HS-5 (cell line): ENCODE results near the gene CNTN6.
"Not testable (repeated sequence)": the region's sequence is repeated elsewhere in the genome, so short reads cannot be mapped to it uniquely, and the experiment has no call there.

Experiments used
- DNase-seq: peaks from one replicate; pipeline ENCODE4 v3.0.0-alpha.2; 2012; ENCODE audit warnings: low read depth

CNTN6 gene

DNA sequence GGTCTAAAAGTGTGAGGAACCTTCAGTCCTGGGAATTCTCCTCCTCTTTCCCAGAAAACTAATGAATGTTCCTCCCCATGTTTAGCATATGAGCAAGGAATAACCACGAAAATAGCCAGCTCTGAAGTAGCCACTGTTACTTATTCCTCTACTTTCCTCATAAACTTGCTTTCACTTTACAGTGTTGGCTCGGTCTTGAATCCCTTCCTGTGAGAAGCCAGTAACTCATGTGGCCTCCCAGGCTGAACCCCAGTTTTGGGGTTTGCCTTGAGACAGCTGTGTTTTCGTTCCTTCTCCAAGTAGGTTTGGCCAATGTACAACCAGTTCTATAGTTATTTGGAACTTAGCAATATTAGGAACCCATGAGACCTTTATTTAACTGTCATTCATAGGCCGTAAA is 195.0 kb downstream of the CNTN6 start:
- DNase-seq, result no peak

DNA sequence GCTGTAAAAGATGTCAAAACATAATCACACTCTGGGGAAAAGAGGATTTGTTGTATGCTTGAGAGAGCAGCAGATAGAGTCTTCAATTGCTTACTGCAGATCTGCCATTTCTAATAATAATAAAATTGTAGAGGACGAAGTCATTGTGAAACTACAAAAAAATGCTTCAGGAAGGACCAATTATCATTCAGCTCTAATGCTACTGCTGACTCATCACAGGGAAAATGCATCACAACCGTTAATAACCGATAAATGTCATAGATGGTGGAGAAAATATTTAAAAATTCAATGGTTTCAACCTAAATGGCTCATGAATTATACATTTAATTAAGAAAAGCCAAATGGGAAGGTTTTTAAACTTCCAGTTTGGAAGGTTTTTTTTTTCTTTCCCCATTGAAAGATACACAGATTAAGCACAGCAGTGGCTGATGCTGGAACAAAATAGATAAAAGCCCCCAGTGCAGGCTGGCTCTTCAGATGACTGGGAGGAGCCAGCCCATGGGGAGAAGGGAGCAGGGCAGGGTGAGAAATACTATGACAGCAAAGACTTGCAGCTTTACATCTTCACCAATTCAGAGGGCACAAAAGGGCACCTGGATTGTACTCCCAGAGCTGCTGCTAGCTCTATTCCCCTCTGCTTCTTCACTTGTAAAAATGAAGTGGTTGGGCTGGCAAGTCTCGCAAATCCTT is 196.1 kb downstream of the CNTN6 start:
- no peak for DNase-seq

DNA sequence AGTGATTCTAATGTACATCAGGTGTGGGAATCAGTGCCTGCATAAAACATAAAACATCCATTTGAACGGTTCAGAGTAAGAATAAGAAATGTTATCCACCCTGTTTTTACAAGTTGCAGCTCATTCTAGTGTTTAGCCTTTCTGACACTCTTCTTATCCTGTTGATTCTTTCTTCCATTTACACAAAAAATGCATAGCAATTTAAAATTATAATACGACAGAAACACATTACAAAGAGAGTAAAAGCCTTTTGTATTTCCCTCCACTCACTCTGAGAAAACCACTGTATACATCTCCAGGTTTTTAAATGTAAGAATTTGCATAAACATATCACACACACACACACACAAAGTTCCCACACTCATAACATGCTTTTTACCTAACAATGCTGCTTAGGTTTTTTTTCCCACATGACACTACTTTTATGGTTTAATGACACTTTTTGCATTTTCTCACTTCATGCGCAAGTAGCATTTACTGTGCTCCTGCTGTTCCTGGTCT is 199.8 kb downstream of the CNTN6 start:
- no peak for DNase-seq

DNA sequence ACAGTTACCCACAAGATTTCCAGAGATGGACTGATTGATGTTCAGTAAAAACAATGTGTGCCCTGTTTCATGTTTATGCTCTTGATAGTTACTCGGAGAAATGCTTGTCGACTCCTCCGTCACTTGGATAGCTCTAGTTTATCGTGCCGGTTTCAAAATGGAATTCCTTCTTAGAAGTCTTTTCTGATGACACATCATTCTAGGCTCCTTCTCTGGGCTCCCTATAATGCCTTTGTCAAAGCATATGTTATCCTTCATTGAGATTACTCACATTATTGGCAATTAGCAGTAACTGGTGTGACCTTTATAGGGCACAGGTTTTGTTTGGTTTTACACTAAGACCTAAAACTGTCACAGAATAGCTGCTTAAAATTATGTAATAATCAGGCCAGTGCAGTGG is 201.8 kb downstream of the CNTN6 start:
- no peak for DNase-seq

DNA sequence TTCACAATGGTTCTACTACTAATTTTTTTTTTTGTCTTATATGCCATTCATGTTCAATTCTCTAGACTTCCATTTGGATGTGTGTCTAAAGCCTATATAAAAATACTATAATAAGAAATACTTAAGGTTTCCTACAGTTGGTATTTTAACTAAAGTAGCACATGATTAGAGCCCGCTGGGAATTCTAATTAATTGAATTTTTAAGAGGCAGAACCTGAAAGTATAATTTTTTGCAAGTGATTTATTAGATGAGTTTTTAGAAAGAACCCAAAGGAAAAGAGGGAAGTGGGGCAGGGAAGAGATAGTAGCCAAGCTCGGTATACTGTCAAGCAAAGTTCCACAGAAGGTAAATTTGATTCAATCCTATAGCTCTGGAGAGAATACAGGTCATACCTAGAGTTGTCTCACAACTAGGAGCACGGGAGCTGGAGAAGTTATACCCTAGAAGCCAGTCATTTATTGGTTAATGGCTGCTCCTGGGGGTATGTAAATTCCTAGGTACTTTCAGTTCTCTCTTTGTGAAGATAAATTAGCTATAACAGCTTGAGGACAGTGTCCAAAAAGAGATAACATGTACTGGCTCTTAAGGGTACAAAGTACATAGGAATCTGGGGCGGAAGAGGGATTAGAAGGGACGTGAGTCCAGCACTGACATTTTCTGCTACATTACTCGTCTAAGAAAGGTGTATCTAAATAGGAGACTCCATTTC is 225.6 kb downstream of the CNTN6 start:
- no peak for DNase-seq

DNA sequence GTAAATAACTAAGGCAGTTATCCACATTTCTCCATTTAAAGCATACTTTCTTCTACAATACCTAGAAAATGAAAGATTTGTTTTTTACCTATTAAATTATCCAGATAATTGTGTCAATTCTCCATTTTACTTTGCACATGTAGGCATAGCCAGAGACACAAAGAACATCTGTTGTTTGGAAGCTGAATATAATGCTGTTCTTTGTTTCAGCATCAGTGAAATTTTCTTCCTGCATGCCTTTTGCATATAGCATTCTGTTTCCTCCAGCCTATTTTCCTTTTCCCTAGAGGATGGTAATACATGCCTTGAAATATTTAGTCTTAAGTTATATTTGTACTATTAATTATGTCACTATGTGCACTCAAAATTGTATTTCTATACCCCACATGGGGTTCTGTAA is 233.7 kb downstream of the CNTN6 start:
- DNase-seq, result no peak

DNA sequence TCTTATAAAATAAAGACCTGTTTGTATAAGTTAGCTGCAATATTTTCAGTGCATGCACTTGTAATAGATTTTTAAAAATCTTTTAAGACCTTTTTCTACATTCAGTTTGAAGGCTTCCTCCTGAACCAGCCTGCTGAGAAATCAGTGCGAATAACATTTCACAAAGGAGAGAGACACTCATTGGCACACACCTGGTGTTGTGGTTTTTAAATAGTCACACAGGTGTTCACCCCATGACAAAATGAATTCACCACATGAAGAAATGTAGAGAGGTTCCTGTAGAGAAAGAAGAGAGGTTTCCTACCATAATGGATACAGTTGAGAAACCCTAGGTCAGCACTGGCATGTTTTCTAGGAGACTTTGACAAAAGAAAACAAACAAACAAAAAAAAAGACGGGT is 237.3 kb downstream of the CNTN6 start:
- DNase-seq, result no peak

DNA sequence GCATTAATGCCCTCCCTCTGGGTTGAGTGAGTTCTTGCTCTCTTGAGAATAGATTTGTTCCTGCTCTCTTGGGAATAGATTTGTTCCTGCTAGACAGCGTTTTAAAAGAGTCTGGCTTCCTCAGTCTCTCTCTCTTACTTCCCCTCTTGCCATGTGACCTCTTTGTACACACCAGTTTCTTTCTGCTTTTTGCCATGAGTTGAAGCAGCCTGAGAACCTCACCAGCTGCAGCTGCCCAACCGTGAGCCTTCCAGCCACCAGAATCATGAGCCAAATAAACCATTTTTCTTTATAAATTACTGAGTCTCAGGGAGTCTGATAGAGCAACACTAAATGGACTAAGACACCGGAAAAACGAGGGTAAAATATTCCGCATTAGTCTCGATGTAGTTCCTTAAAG is 253.6 kb downstream of the CNTN6 start:
- no peak for DNase-seq

DNA sequence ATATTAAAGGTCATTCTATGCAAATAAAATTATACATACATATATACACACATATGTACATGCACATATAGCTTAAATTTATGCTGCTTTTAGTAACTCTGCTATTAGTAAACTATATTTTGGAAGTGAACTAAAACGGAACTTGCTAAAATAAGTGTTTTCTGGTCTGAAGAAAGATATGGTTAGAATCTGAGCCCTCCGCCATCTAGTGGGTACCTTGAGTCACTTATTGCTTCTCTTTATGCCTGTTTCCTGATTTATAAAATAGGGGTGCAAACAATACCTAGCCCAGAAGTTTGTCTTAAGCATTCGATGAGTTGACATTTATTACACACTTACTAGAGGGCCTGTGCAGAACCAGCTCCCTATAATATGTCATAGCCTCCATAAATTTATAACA is 255.7 kb downstream of the CNTN6 start:
- DNase-seq, result no peak

DNA sequence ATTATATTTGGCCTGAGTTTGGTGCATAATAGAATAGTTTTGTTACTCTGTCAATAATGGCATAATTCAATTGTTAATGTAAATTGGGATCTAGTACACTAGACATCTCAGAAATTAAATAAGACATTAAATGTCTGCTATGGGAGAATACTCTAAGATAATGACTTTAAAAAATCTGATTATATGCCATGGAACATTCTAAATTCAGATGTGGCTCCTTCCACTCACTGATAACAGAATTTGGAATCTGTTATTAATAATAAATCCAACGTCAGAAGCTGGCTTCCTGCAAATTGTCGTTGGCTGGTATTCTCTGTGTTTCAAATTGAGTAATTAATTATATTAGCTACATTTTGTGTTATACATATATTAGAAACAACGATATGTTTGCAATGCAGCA is 258.1 kb downstream of the CNTN6 start:
- no peak for DNase-seq

DNA sequence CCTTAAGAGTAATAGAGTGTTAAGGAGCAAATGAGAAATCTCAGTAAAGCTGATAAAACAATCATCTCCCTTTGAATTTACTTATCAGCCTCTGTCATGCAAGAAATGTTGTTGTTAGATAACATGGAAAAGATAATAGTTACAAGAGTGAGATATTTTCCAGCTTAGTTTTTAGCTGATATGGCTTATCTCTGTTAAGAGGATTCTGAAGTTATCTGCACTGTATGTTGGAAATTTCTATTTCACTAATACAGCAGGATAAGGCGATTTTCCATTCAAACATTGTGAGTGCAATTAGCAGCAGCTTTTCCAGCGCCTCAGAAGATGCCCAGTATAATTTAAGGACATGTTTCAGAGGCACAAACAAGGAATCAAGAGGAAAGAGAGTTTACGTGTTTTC is 262.9 kb downstream of the CNTN6 start:
- DNase-seq, result no peak

DNA sequence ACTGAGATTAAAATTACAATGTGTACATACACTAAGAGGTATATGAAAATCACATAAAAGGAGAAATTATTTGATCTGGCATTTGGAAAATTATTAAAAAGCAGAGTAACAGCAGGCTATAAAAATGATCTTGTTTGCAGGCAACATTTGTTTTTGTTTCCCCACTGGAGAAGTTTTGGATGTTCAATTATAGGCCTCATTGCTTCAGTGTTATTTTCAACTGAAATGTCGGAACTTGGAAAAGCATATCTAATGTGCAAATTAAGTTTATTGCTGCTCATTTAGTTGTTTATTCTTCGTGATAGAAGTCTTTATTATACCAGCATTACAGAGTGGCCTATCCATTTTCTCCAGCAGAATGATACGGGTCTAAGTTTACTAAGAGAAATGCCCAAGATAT is 263.3 kb downstream of the CNTN6 start:
- DNase-seq, result no peak

DNA sequence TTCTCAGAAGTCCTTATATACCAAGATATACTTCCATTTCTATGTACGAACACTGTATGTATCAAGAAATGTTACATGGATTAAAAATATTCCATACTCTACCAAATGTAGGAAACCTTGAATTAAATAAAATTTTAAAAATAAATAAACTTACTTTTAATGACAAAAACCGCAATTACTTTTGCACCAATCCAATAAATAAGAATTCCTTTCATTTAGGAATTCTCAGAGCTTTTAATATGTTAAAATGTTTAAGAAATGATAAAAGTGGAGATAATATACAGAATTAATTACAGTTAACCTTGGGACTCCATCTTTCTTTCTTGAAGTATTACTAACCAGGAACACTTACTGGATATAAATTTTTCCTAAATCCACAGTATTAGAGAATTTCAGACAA is 272.7 kb downstream of the CNTN6 start:
- no peak for DNase-seq

DNA sequence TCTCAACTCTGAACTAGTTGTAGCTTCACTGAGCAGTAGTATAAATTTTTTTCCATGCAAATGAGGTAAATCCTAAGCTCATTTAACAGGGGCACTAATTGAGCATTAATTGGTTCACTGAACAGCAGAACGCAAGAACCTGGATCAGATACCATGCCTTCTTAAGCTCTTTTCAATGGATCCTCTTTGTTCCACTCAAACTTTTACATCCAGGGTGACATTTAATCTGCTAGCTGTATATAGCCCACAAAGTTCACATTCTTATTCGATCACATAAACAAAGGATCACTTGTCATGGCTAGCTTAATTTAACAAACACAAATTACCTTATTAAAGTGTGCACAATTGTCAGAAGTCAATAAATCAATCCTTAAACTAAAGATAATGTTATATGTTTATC is 281.6 kb downstream of the CNTN6 start:
- DNase-seq, result no peak

DNA sequence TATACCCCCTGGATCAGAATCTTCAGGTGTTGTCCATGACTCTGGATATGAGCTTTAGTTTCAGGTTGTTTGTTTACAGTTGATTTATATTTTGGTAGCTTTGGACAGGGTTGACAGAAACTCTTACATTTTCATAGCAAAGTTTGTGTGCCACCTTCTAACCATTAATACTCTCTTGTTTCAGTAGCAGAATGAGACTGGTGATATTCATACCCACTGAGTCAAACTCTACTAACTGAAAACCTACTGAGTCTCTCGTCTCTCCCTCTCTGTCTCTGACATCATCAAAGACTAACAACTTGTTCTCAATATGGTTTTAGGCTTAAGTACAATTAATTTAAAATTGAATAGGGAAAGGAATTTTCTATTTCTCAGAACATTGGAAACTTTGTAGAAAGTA is 282.3 kb downstream of the CNTN6 start:
- DNase-seq, result no peak

DNA sequence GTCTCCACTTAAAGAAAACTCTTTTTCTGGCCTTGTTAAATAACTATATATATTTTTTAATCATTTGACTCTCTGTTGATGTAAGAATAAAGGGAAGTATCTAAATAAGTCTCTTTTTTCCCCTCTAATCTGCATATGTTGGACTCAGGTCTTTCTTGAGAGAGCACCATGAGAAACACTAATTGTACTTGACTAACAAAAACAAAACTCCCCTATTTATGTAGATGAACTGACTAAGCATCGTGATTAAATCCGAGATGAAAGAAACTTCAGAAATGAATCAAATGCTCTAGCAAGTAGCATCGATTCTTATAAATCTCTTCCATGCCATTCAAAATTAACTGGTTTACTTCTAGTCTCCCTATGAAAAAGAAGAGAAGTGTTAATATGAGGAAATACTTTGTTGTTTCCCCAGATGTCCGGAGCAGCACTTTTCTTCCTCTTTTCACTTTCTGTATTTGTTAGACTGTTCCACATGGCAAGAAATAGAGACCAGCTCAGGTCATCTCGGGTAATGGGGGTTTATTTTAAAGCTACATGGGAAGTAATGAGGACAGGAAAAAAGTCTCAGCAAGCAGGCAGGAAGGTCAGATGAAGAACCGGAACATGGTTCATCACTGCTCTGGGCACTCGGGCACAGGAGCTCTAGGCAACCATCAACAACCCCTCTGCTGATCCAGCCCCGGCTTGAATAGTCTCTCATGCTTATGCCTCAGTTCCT is 288.3 kb downstream of the CNTN6 start:
- DNase-seq, result no peak

DNA sequence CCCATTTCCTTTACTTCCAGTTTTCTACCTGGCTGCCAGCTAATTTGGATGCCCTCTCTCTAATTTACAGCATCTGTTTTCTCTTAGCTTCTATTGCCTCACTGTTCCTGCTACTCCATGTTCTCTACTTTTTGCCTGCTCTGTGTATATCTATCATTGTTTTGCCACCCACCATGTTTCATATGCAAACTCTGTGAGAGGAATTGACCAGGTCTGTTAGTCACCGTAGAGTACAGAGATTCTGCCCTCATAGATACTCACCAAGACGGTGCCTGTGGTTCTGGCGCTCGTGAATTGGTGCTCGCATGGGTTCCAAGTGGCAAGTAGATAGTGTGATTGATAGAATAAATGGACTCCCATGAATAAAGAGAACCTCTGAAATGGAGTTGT is 288.8 kb downstream of the CNTN6 start:
- no peak for DNase-seq

DNA sequence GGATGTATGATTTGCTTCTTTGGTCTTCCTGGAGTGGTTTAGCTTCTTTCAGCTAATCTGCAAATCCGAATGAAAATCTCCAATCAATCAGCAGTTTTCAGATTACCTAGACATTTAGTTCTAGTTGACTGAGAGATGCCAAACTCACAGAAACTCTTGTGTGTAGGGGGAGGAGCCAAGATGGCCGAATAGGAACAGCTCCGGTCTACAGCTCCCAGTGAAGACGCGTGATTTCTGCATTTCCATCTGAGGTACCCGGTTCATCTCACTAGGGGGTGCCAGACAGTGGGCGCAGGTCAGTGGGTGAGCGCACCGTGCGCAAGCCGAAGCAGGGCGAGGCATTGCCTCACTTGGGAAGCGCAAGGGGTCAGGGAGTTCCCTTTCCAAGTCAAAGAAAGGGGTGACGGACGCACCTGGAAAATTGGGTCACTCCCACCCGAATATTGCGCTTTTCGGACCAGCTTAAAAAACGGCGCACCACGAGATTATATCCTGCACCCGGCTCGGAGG is 294.6 kb downstream of the CNTN6 start:
- DNase-seq, result not testable (repeated sequence)

DNA sequence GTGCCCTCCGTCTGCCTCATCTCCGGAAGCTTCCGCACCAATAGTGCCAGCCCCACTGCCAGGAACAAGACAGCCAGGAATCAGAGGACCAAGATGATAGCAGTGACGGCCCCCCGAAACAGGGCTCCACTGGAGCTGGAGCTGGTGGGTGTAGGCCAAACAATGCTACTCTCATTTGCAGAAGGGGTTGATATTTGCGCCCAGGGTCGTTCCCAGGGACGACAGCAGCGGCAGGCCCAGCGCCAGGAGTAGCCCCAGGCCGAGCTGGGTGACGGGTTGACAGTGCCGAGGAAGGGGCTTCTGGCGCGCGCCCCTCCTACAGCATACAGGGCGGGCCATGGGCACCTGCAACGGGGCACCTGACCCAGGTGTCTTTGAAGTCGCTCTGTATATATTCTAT is 301.4 kb downstream of the CNTN6 start:
- no peak for DNase-seq

DNA sequence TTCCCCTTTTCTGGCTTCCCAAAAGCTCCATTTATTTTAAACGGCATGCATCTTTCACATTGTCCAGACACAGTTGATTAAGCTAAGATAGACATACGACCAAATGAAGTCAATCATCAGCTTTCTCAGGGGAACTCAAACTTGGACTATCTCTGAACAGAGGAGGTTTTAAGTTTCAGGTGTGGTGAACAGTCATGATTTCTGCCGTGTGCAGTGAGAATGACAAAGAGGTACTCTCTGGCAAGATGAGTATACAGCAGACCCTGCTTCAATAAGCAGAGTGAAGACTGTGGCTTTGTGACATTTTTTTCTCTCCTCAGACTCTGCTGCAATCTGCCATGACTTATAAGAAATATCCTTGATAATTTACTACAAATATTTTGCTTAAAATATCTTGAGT is 307.7 kb downstream of the CNTN6 start:
- no peak for DNase-seq

DNA sequence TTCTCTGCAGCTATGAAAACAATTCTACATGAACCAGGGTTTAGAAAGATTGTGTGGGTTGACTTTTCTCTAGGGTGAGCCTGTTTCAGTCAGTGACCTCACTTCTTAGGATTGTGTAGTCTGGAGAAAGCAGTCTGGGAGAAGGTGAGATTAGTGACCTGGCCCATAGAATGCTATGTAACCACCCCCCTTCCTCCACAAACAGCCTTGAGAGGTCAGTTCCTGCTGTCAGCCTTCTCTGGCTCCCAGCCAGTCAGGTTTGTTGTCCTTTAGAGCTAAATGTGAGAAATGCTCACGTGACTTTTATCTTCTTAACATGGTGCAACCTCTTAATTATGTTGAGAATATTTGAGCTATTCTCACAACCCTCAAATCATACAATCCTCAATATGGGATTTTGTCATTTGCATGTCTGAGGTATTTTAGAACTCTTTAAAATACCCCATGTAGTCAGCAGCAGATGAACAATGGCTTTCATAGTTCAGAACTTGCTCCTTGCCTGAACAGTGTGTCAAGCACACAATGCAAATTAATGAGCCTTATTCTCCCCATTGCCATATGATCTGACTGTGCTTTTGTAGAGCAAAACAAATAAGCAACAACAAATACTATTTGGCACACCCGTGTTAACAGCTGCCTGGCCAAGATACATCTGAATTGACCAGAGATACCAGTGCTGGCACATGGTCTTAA is 311.6 kb downstream of the CNTN6 start:
- no peak for DNase-seq

DNA sequence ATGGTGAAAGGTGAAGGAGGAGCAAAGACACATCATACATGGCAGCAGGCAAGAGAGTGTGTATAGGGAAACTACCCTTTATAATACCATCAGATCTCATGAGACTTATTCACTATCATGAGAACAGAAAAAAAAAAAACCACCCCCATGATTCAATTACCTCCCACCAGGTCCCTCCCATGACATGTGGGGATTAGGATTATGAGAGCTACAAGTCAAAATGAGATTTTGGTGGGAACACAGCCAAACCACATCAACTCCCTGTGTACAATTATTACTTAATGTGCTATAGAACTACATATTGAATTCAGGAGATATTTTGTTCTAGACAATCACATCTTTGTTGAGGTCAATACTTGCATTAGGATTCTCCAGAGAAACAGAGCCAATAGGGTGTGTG is 313.4 kb downstream of the CNTN6 start:
- no peak for DNase-seq
